ENCODE results near the gene TMEFF2. TPM values are rescaled to one million over a fixed set of nuclear protein-coding genes. Genes with fewer than 3 reads are reported as not detected.

TMEFF2 gene
- total and polyA plus RNA-seq, 2 experiments from 2014 or later = 1.7 to 2.2 TPM

DNA sequence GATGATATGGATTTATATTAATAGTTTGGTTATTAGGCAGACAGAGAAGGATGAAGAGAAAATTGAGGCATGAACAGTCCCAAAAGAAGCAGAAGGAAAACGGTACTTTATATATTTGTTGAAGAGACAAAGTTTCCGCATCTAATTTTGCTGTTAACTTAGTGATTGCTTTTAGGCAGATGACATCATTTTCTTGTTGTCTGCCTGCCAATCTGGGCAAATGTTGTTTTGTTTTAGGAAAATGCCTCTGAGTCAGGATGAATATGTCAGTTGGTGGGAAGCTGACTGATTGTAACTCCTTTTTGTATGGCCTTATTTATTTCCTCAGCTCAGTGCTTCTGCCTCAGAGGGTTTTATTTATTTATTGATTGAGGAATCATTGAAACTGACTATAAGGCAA, 295.3 kb downstream of the TMEFF2 start:
- H3K27me3 ChIP-seq (ENCODE audit: insufficient read depth) = no peaks in the 10 kb centered on the region
- H4K20me1 ChIP-seq (replicated peaks; ENCODE audit: insufficient read depth) = no peaks in the 10 kb centered on the region
- H3K4me1 ChIP-seq (ENCODE audit: insufficient read depth) = no peaks in the 10 kb centered on the region; the same call in 1 of the 2 replicates
- TF ChIP-seq STAT1 (IDR thresholded peaks at IDR 0.05; ENCODE audit: unreplicated experiment) (no peak), ZNF331 (CRISPR knock-in tag; IDR thresholded peaks at IDR 0.05; ENCODE audit: low read depth) (no peak), ETS1 (IDR thresholded peaks at IDR 0.05) (no peak), POLR2AphosphoS5 (IDR thresholded peaks at IDR 0.05; ENCODE audit: low read depth) (no peak)
- Mint-ChIP-seq H3K4me1 (no peaks in the 10 kb centered on the region), H3K27me3 (ENCODE audit: insufficient read depth, low read depth, poor library complexity) (no peaks in the 10 kb centered on the region), H3K9me3 (peaks cover 26% of the 10 kb centered on the region), H3K27ac (no peak overlapping the region), H3K36me3 (ENCODE audit: low read depth) (peaks cover 26% of the 10 kb centered on the region; the same call in 2 of the 3 replicates), H3K4me3 (no peak overlapping the region)
- DNase-seq (ENCODE audit: low spot score) (no peak), ATAC-seq (no peak)
- H3K27ac ChIP-seq (ENCODE audit: low read depth) = no peak overlapping the region
- no peaks in the 10 kb centered on the region for H3F3A ChIP-seq (replicated peaks; ENCODE audit: low read depth)
- H3K9me2 ChIP-seq (ENCODE audit: insufficient read depth) = no peaks in the 10 kb centered on the region
- H3K4me3 ChIP-seq = no peak overlapping the region
- no peak overlapping the region for H3K4me2 ChIP-seq
- H3K36me3 ChIP-seq (ENCODE audit: insufficient read depth) = peaks cover 5% of the 10 kb centered on the region; the same call in 1 of the 2 replicates
- no peak overlapping the region for H2AFZ ChIP-seq
- H3K79me2 ChIP-seq (replicated peaks; ENCODE audit: insufficient read depth) = no peaks in the 10 kb centered on the region
